Caco-2 (cell line): ENCODE results near the gene PLXNC1. TPM values are rescaled to one million over a fixed set of nuclear protein-coding genes. Genes with fewer than 3 reads are reported as not detected.

ENCODE experiments used
- BruUV-seq: library from RNA; stranded (reverse); fragments of 400-500 nt; replicated peaks from 2 replicates; lab custom pipeline; 2021; lab: Mats Ljungman, UMichigan
- CTCF ChIA-PET: fragments of 300-600 bp; sonication (Branson Sonifier 250); formaldehyde crosslinking; loops from one replicate; lab custom pipeline; 2022; ENCODE audit warnings: antibody characterized with exemption; lab: Charles Lee
- POLR2A ChIA-PET: fragments of 300-600 bp; sonication (Branson Sonifier 250); formaldehyde crosslinking; loops from one replicate; lab custom pipeline; 2022; ENCODE audit warnings: antibody characterized with exemption; lab: Charles Lee
- DNase-seq, 2 experiments: peaks; one replicate each; pipeline versions ENCODE4 v3.0.0 to v3.0.0-alpha.2; 2020 to 2022
- H3K27me3 ChIP-seq: replicated peaks from 2 replicates; pipeline ENCODE4 v1.6.0; 2011; ENCODE audit warnings: low read length; ENCODE audit not compliant: control insufficient read depth, insufficient read depth
- H3K36me3 ChIP-seq: 2 replicates; pipeline ENCODE4 v1.5.1; 2011; ENCODE audit warnings: low read length; ENCODE audit not compliant: control insufficient read depth, insufficient read depth
- H3K4me1 ChIP-seq: fragments of 250-450 bp; sonication (Bioruptor Pico); 2 replicates; pipeline ENCODE4 v1.5.1; 2020; ENCODE audit warnings: mild to moderate bottlenecking
- H3K4me3 ChIP-seq: 2 replicates; pipeline ENCODE4 v1.5.1; 2011; ENCODE audit warnings: low read depth, mild to moderate bottlenecking, control low read depth, low read length
- H3K9me3 ChIP-seq: fragments of 250-450 bp; sonication (Bioruptor Pico); 2 replicates; pipeline ENCODE4 v1.5.1; 2020; ENCODE audit warnings: mild to moderate bottlenecking, moderate library complexity
- H3K27ac Mint-ChIP-seq: one replicate; pipeline ENCODE4 v1.8.0; 2022; ENCODE audit warnings: mixed read lengths; ENCODE audit not compliant: unreplicated experiment
- H3K27me3 Mint-ChIP-seq: one replicate; pipeline ENCODE4 v1.8.0; 2022; ENCODE audit warnings: mixed read lengths; ENCODE audit not compliant: insufficient read depth, unreplicated experiment
- H3K36me3 Mint-ChIP-seq: one replicate; pipeline ENCODE4 v1.8.0; 2022; ENCODE audit warnings: mild to moderate bottlenecking, mixed read lengths; ENCODE audit not compliant: insufficient read depth, unreplicated experiment
- H3K4me1 Mint-ChIP-seq: one replicate; pipeline ENCODE4 v1.8.0; 2022; ENCODE audit warnings: low read depth, mixed read lengths; ENCODE audit not compliant: unreplicated experiment
- H3K4me3 Mint-ChIP-seq: one replicate; pipeline ENCODE4 v1.8.0; 2022; ENCODE audit warnings: mild to moderate bottlenecking, moderate library complexity, mixed read lengths; ENCODE audit not compliant: unreplicated experiment
- H3K9me3 Mint-ChIP-seq: one replicate; pipeline ENCODE4 v1.8.0; 2022; ENCODE audit warnings: mixed read lengths; ENCODE audit not compliant: unreplicated experiment
- intact Hi-C: fragments of 100-400 bp; cut with micrococcal nuclease; formaldehyde crosslinking; loops from one replicate; pipeline ENCODE4 v1.10.0; 2022; ENCODE audit not compliant: unreplicated experiment
- total RNA-seq: library from RNA; stranded (reverse); gene quantifications from 2 replicates; pipeline ENCODE4 v1.2.3, GENCODE V29; 2022
- TF ChIP-seq, protein P1 (sequence below), 2 experiments: fragments of 200-600 bp in 1 of 2; IDR thresholded peaks; 1 replicate in 1 of 2; 2 replicates in 1 of 2; pipeline versions ENCODE4 v1.5.1 to v1.8.0; 2011 to 2022; ENCODE audit warnings: antibody characterized with exemption in 1 of 2, control low read depth in 1 of 2, inconsistent platforms in 1 of 2, low read depth in 1 of 2, low read length in 1 of 2, mild to moderate bottlenecking in 1 of 2, moderate library complexity in 1 of 2; ENCODE audit not compliant: insufficient read depth in 1 of 2, severe bottlenecking in 1 of 2, unreplicated experiment in 1 of 2

Gene PLXNC1
- total RNA-seq, 1 experiment from 2014 or later = 41.3 TPM

DNA sequence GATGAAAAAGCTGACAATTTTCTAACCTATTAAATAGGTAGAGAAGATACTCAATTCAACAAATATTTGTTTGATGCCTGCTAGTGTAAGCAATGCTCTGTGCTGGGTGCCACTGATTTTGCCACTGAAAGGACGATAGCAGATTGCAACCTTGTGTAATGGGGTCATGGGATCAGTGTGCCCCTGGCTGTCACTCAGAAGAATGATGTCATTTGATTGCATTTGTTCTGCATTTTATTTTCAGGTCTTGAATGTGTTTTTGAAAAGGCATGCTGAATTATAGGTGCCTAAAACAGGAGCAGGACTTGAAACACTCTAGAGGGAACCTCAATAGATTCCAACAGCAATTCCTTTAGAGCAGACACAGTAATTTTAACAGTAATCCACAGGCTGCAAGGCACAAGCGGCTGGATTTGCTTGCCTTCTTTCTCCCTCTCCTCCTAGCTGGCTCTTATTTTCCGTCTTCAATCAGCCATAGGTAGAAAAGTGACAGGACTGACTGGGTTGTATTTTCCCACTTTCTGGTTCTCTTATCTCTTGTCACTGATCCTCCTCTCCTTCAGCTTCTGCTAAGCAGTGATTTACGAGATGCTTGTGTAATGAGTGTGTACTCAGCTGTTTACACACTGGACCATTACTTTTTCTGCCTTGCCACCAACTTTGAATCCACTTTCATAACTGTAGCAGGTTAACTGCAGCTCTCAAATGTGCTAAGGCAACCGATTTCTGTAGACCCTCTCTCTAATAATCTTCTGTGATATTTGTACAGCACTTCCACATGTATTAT, 4.1 kb downstream of the PLXNC1 start:
- Histone ChIP-seq H3K9me3 (no peaks in the 10 kb centered on the region), H3K4me3 (peak overlapping the region; percentile 8; the same call in 1 of the 2 replicates), H3K36me3 (no peaks in the 10 kb centered on the region; the same call in 1 of the 2 replicates), H3K4me1 (peaks cover 39% of the 10 kb centered on the region), H3K27me3 (no peaks in the 10 kb centered on the region)
- peak overlapping the region; percentile 29 for H3K27ac Mint-ChIP-seq
- ChIA-PET CTCF (interaction anchor here (1.3 to 1.8 kb wide), 2 partner anchors 21 to 31 kb away, joined by 5 to 7 read pairs; no protein-coding TSS in a partner anchor), POLR2A (interaction anchor here (1.4 to 2.6 kb wide), 2 partner anchors 21 to 31 kb away, joined by 4 to 12 read pairs; no protein-coding TSS in a partner anchor)
- H3K9me3 Mint-ChIP-seq = no peaks in the 10 kb centered on the region
- TF ChIP-seq, protein P1, sequence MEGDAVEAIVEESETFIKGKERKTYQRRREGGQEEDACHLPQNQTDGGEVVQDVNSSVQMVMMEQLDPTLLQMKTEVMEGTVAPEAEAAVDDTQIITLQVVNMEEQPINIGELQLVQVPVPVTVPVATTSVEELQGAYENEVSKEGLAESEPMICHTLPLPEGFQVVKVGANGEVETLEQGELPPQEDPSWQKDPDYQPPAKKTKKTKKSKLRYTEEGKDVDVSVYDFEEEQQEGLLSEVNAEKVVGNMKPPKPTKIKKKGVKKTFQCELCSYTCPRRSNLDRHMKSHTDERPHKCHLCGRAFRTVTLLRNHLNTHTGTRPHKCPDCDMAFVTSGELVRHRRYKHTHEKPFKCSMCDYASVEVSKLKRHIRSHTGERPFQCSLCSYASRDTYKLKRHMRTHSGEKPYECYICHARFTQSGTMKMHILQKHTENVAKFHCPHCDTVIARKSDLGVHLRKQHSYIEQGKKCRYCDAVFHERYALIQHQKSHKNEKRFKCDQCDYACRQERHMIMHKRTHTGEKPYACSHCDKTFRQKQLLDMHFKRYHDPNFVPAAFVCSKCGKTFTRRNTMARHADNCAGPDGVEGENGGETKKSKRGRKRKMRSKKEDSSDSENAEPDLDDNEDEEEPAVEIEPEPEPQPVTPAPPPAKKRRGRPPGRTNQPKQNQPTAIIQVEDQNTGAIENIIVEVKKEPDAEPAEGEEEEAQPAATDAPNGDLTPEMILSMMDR (IDR thresholded peaks at IDR 0.05; ENCODE audit: insufficient read depth in 1 of 2, low read depth in 1 of 2, low read length in 1 of 2, severe bottlenecking in 1 of 2, unreplicated experiment in 1 of 2) = no peak
- H3K4me3 Mint-ChIP-seq = peak overlapping the region; percentile 88
- DNase-seq = peak; percentile 60 to 74
- peaks cover 19% of the 10 kb centered on the region for H3K36me3 Mint-ChIP-seq
- intact Hi-C loops = loop anchor here (1.0 kb wide), 3 partner anchors 15 to 31 kb away; no protein-coding TSS in a partner anchor
- H3K4me1 Mint-ChIP-seq = peaks cover 26% of the 10 kb centered on the region
- no TSS peak for BruUV-seq
- no peaks in the 10 kb centered on the region for H3K27me3 Mint-ChIP-seq

DNA sequence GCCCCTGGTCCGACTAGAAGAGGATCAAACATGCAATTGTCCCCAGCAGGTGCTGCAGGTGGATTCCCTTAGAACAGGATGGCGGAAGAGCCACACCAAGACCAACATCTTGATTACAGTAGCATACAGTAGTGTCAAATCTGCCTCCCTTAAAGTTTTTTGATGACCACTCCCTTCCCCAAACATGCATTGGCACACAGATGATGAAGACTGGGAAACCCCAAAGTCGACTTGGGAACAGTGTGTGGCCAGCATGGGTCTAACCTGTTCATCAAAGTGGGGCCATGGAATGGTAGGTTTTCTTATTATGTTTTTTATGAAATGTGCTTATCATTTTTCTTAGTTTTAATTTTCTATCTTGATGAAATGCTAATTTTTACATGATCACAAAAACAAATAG, 8.8 kb downstream of the PLXNC1 start:
- Histone ChIP-seq H3K27me3 (no peaks in the 10 kb centered on the region), H3K4me1 (peaks cover 23% of the 10 kb centered on the region), H3K9me3 (no peaks in the 10 kb centered on the region), H3K4me3 (no peak overlapping the region), H3K36me3 (peaks cover 2% of the 10 kb centered on the region)
- H3K36me3 Mint-ChIP-seq = peaks cover 13% of the 10 kb centered on the region
- BruUV-seq = no TSS peak
- peaks cover 6% of the 10 kb centered on the region for H3K9me3 Mint-ChIP-seq
- no peak for DNase-seq
- H3K27ac Mint-ChIP-seq = no peak overlapping the region
- no peak overlapping the region for H3K4me3 Mint-ChIP-seq
- peaks cover 22% of the 10 kb centered on the region for H3K4me1 Mint-ChIP-seq
- TF ChIP-seq, protein P1 (IDR thresholded peaks at IDR 0.05; ENCODE audit: insufficient read depth in 1 of 2, low read depth in 1 of 2, low read length in 1 of 2, severe bottlenecking in 1 of 2, unreplicated experiment in 1 of 2) = no peak
- ChIA-PET POLR2A (no interaction called here), CTCF (no interaction called here)
- intact Hi-C loops = no loop called here
- no peaks in the 10 kb centered on the region for H3K27me3 Mint-ChIP-seq

DNA sequence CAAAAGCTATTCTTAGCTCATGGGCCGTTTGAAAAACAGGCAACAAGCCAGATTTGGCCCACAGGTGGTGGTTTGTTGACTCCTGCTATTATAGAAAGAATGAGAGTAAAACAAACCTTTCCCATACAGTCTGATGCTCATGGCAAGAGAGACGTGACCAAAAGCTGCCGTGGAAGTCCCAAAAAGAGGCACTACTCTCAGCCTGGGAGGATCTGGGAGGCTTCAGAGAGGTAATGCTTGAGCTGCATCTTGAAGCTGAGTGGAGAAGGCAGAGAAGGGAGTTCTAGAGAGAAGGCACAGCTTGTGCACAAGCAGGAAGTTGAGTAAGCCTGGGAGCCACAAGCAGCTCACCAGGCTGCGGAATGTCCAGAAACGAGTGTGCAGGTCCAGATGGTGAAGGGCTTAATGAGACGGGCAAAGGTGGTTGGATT, 9.6 kb downstream of the PLXNC1 start:
- TF ChIP-seq, protein P1 (IDR thresholded peaks at IDR 0.05; ENCODE audit: insufficient read depth in 1 of 2, low read depth in 1 of 2, low read length in 1 of 2, severe bottlenecking in 1 of 2, unreplicated experiment in 1 of 2) = no peak
- Mint-ChIP-seq H3K4me1 (peaks cover 20% of the 10 kb centered on the region), H3K4me3 (no peak overlapping the region), H3K27ac (peak overlapping the region; percentile 37), H3K27me3 (no peaks in the 10 kb centered on the region), H3K36me3 (peaks cover 5% of the 10 kb centered on the region), H3K9me3 (peaks cover 10% of the 10 kb centered on the region)
- no peak overlapping the region for H3K4me3 ChIP-seq
- ChIA-PET POLR2A (no interaction called here), CTCF (no interaction called here)
- no peaks in the 10 kb centered on the region for H3K9me3 ChIP-seq
- peaks cover 2% of the 10 kb centered on the region for H3K36me3 ChIP-seq
- intact Hi-C loops = no loop called here
- no peak for DNase-seq
- no TSS peak for BruUV-seq
- no peaks in the 10 kb centered on the region for H3K27me3 ChIP-seq
- peaks cover 15% of the 10 kb centered on the region for H3K4me1 ChIP-seq
